IPS-11a (cell line): Measurements from ENCODE around the gene BRF1.
"Not testable (repeated sequence)": the region's sequence is repeated elsewhere in the genome, so short reads cannot be mapped to it uniquely, and the experiment has no call there.

Source experiments
- H3K4me3 ChIP-seq: one replicate; pipeline ENCODE4 v1.5.1; 2013; ENCODE audit warnings: low read depth, low read length, control low read depth

The BRF1 gene

GRCh38 chr14:105300542-105301102 is at the start of gene BRF1:
Gene BRF1 (minus strand): TSS chr14:105301001. CDS start chr14:105300629, 372 bp downstream.
- peak within 1 kb of the TSS; percentile 88 for H3K4me3 ChIP-seq

GRCh38 chr14:105349992-105350391 is 49.2 kb upstream of the BRF1 start:
- H3K4me3 ChIP-seq = no peak overlapping the region

- H3K4me3 ChIP-seq = no peak overlapping the region
Measured at GRCh38 chr14:105348945-105349699, 48.3 kb upstream of the BRF1 start.

GRCh38 chr14:105348169-105348944 is 47.6 kb upstream of the BRF1 start:
- H3K4me3 ChIP-seq = no peak overlapping the region

GRCh38 chr14:105347587-105347968 is 46.8 kb upstream of the BRF1 start:
- H3K4me3 ChIP-seq = no peak overlapping the region

GRCh38 chr14:105346876-105347586 is 46.2 kb upstream of the BRF1 start:
- no peak overlapping the region for H3K4me3 ChIP-seq

GRCh38 chr14:105346200-105346533 is 45.4 kb upstream of the BRF1 start:
- H3K4me3 ChIP-seq = no peak overlapping the region

- no peak overlapping the region for H3K4me3 ChIP-seq
Measured at GRCh38 chr14:105343194-105343593, 42.4 kb upstream of the BRF1 start.

- no peak overlapping the region for H3K4me3 ChIP-seq
Measured at GRCh38 chr14:105340821-105341733, 40.3 kb upstream of the BRF1 start.

- H3K4me3 ChIP-seq = no peak overlapping the region
Measured at GRCh38 chr14:105337966-105338741, 37.4 kb upstream of the BRF1 start.

GRCh38 chr14:105337433-105337832 is 36.6 kb upstream of the BRF1 start:
- H3K4me3 ChIP-seq = no peak overlapping the region

- H3K4me3 ChIP-seq = no peak overlapping the region
Measured at GRCh38 chr14:105336477-105337287, 35.9 kb upstream of the BRF1 start.

- no peak overlapping the region for H3K4me3 ChIP-seq
Measured at GRCh38 chr14:105335735-105336476, 35.1 kb upstream of the BRF1 start.

- H3K4me3 ChIP-seq = not testable (repeated sequence)
Measured at GRCh38 chr14:105335231-105335542, 34.4 kb upstream of the BRF1 start.

- H3K4me3 ChIP-seq = no peak overlapping the region
Measured at GRCh38 chr14:105334383-105335230, 33.8 kb upstream of the BRF1 start.

- H3K4me3 ChIP-seq = no peak overlapping the region
Measured at GRCh38 chr14:105333613-105334364, 33.0 kb upstream of the BRF1 start.

GRCh38 chr14:105333020-105333490 is 32.3 kb upstream of the BRF1 start:
- H3K4me3 ChIP-seq = no peak overlapping the region
